Measurements from ENCODE around the gene KBTBD13. TPM values are rescaled to one million over a fixed set of nuclear protein-coding genes. Genes with fewer than 3 reads are reported as not detected.

Gene KBTBD13
- total RNA-seq, 1 donor from 2014 or later, result not detected

DNA sequence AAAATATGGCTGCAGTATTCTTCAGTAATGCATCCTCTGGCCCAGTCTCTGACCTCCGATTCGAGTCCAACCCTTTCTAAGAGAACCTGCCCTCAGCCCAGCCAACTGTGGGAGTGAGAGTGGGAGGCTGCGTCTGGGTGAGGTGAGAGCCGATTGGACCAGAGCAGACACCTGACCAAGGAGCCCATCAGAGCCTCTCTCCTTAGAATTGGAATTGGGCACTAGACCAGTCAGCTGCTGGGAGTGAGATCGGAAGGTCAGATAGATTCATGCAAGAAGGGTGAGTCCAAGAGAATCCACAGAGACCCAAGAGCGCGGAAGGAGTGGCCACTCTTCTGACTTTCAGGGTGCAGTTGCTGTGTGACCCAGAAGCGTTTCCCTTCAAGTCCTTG, 19.0 kb upstream of the KBTBD13 start:
- no peaks in the 10 kb centered on the region for H3K9me3 Mint-ChIP-seq
- H3K27ac Mint-ChIP-seq, result no peak overlapping the region
- H3K4me1 Mint-ChIP-seq (ENCODE audit: unreplicated experiment), result peaks cover 7% of the 10 kb centered on the region
- H3K27me3 Mint-ChIP-seq, result no peaks in the 10 kb centered on the region
- no peak overlapping the region for H3K4me3 Mint-ChIP-seq
- TF ChIP-seq, protein P1, sequence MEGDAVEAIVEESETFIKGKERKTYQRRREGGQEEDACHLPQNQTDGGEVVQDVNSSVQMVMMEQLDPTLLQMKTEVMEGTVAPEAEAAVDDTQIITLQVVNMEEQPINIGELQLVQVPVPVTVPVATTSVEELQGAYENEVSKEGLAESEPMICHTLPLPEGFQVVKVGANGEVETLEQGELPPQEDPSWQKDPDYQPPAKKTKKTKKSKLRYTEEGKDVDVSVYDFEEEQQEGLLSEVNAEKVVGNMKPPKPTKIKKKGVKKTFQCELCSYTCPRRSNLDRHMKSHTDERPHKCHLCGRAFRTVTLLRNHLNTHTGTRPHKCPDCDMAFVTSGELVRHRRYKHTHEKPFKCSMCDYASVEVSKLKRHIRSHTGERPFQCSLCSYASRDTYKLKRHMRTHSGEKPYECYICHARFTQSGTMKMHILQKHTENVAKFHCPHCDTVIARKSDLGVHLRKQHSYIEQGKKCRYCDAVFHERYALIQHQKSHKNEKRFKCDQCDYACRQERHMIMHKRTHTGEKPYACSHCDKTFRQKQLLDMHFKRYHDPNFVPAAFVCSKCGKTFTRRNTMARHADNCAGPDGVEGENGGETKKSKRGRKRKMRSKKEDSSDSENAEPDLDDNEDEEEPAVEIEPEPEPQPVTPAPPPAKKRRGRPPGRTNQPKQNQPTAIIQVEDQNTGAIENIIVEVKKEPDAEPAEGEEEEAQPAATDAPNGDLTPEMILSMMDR (conservative IDR thresholded peaks at IDR 0.05), result no peak
- no peak for DNase-seq (ENCODE audit: extremely low spot score, unreplicated experiment)
- H3K36me3 Mint-ChIP-seq, result no peaks in the 10 kb centered on the region

- no peak for DNase-seq (ENCODE audit: extremely low spot score, unreplicated experiment)
- TF ChIP-seq, protein P1 (conservative IDR thresholded peaks at IDR 0.05), result no peak
- Mint-ChIP-seq H3K4me1 (ENCODE audit: unreplicated experiment) (peaks cover 7% of the 10 kb centered on the region), H3K27ac (no peak overlapping the region), H3K9me3 (no peaks in the 10 kb centered on the region), H3K36me3 (no peaks in the 10 kb centered on the region), H3K4me3 (no peak overlapping the region), H3K27me3 (no peaks in the 10 kb centered on the region)
Observed at GRCh38 chr15:65058394-65059368, 17.9 kb upstream of the KBTBD13 start.

- Mint-ChIP-seq H3K4me1 (ENCODE audit: unreplicated experiment) (peaks cover 7% of the 10 kb centered on the region), H3K27ac (no peak overlapping the region), H3K36me3 (no peaks in the 10 kb centered on the region), H3K27me3 (no peaks in the 10 kb centered on the region), H3K4me3 (no peak overlapping the region), H3K9me3 (no peaks in the 10 kb centered on the region)
- no peak for DNase-seq (ENCODE audit: extremely low spot score, unreplicated experiment)
- TF ChIP-seq, protein P1 (conservative IDR thresholded peaks at IDR 0.05), result no peak
Observed at GRCh38 chr15:65059369-65059750, 17.2 kb upstream of the KBTBD13 start.

GRCh38 chr15:65059931-65060596, 16.5 kb upstream of the KBTBD13 start:
- TF ChIP-seq, protein P1 (conservative IDR thresholded peaks at IDR 0.05), result no peak
- peaks cover 7% of the 10 kb centered on the region for H3K4me1 Mint-ChIP-seq (ENCODE audit: unreplicated experiment)
- H3K36me3 Mint-ChIP-seq, result no peaks in the 10 kb centered on the region
- H3K27ac Mint-ChIP-seq, result no peak overlapping the region
- no peaks in the 10 kb centered on the region for H3K9me3 Mint-ChIP-seq
- peaks cover under 1% of the 10 kb centered on the region for H3K27me3 Mint-ChIP-seq
- no peak for DNase-seq (ENCODE audit: extremely low spot score, unreplicated experiment)
- H3K4me3 Mint-ChIP-seq, result no peak overlapping the region

- no peak for DNase-seq (ENCODE audit: extremely low spot score, unreplicated experiment)
- TF ChIP-seq, protein P1 (conservative IDR thresholded peaks at IDR 0.05), result no peak
- H3K4me1 Mint-ChIP-seq (ENCODE audit: unreplicated experiment), result peaks cover 7% of the 10 kb centered on the region
- H3K9me3 Mint-ChIP-seq, result no peaks in the 10 kb centered on the region
- H3K4me3 Mint-ChIP-seq, result no peak overlapping the region
- H3K27me3 Mint-ChIP-seq, result peaks cover 8% of the 10 kb centered on the region
- H3K36me3 Mint-ChIP-seq, result no peaks in the 10 kb centered on the region
- no peak overlapping the region for H3K27ac Mint-ChIP-seq
Observed at GRCh38 chr15:65060641-65061397, 15.7 kb upstream of the KBTBD13 start.

All from type B pancreatic cell (in vitro differentiated cells).